Colonic mucosa (tissue), 4 donors: ENCODE results near the gene RALA. TPM values are rescaled to one million over a fixed set of nuclear protein-coding genes. Genes with fewer than 3 reads are reported as not detected.
A peak's percentile ranks its signal among the peaks of the same experiment; 100 is the strongest.

ENCODE experiments used
- DNase-seq: peaks from one replicate; pipeline ENCODE4 v3.0.0-alpha.2; 2020
- H3K27ac ChIP-seq: fragments of 200-600 bp; one replicate; pipeline ENCODE4 v1.8.0; 2021
- H3K27me3 ChIP-seq: fragments of 200-600 bp; one replicate; pipeline ENCODE4 v1.8.0; 2021
- H3K36me3 ChIP-seq: fragments of 200-600 bp; one replicate; pipeline ENCODE4 v1.8.0; 2021
- H3K4me1 ChIP-seq: fragments of 200-600 bp; one replicate; pipeline ENCODE4 v1.8.0; 2021; ENCODE audit warnings: mild to moderate bottlenecking
- H3K4me3 ChIP-seq: fragments of 200-600 bp; one replicate; pipeline ENCODE4 v1.8.0; 2021
- H3K9ac ChIP-seq, 2 donors: one replicate each; pipeline ENCODE4 v1.7.0; 2013; ENCODE audit warnings: control low read depth in 2 of 2, low read depth in 2 of 2, low read length in 2 of 2
- H3K9me3 ChIP-seq: fragments of 200-600 bp; one replicate; pipeline ENCODE4 v1.8.0; 2021
- CTCF ChIP-seq: fragments of 200-600 bp; IDR thresholded peaks from one replicate; pipeline ENCODE4 v1.8.0; 2022; ENCODE audit warnings: antibody characterized with exemption, mild to moderate bottlenecking
- intact Hi-C: fragments of 100-400 bp; cut with DNase I; formaldehyde crosslinking; loops from one replicate; pipeline ENCODE4 v1.14.1; 2022
- total RNA-seq, 2 donors: library from RNA; stranded (reverse); fragmentation: NEBNext Ultra II Directional in 1 of 2; extraction: Animal tissue kit (Norgen Biotek cat#: 25700) in 1 of 2; gene quantifications; one replicate each; pipeline ENCODE4 v1.2.1, GENCODE V29; 2021
- donor health status: healthy.
- donor health status: DM: no; HTN: no; CAD: no.
- donor health status: DM: no; HTN: no; CAD: no.

RALA gene
- total RNA-seq, 2 donors from 2014 or later: 47.8 to 55.6 TPM

GRCh38 chr7:39618868-39619267 is 4.5 kb upstream of the RALA start:
- no peaks in the 10 kb centered on the region for H3K9me3 ChIP-seq
- no peaks in the 10 kb centered on the region for H3K27me3 ChIP-seq
- no peaks in the 10 kb centered on the region for H3K4me1 ChIP-seq
- TF ChIP-seq CTCF: no peak
- no peak overlapping the region for H3K9ac ChIP-seq
- DNase-seq: no peak
- no peak overlapping the region for H3K4me3 ChIP-seq
- intact Hi-C loops: no loop called here
- H3K36me3 ChIP-seq: no peaks in the 10 kb centered on the region
- no peak overlapping the region for H3K27ac ChIP-seq

- no peak for DNase-seq
- Histone ChIP-seq H3K9me3 (no peaks in the 10 kb centered on the region), H3K27ac (no peak overlapping the region), H3K4me3 (no peak overlapping the region), H3K27me3 (no peaks in the 10 kb centered on the region), H3K9ac (no peak overlapping the region), H3K4me1 (no peaks in the 10 kb centered on the region), H3K36me3 (no peaks in the 10 kb centered on the region)
- TF ChIP-seq CTCF: no peak
- intact Hi-C loops: loop anchor here (5.0 to 10.0 kb wide), 2 partner anchors 48 to 114 kb away; no protein-coding TSS in a partner anchor
These were observed 2.9 kb upstream of the RALA start for GRCh38 chr7:39620486-39620885.

- no peak for DNase-seq
- H3K9me3 ChIP-seq: no peaks in the 10 kb centered on the region
- H3K4me1 ChIP-seq: no peaks in the 10 kb centered on the region
- no peak overlapping the region for H3K4me3 ChIP-seq
- intact Hi-C loops: loop anchor here (5.0 to 10.0 kb wide), 2 partner anchors 49 to 114 kb away; no protein-coding TSS in a partner anchor
- no peak for TF ChIP-seq CTCF
- no peak overlapping the region for H3K27ac ChIP-seq
- no peaks in the 10 kb centered on the region for H3K36me3 ChIP-seq
- no peaks in the 10 kb centered on the region for H3K27me3 ChIP-seq
- H3K9ac ChIP-seq: no peak overlapping the region
These were observed 2.1 kb upstream of the RALA start for GRCh38 chr7:39621261-39621660.

GRCh38 chr7:39621784-39622411 is 1.5 kb upstream of the RALA start:
- no peak for TF ChIP-seq CTCF
- intact Hi-C loops: loop anchor here (5.0 to 10.0 kb wide), 2 partner anchors 50 to 113 kb away; no protein-coding TSS in a partner anchor
- H3K4me3 ChIP-seq: no peak overlapping the region
- H3K27ac ChIP-seq: no peak overlapping the region
- no peaks in the 10 kb centered on the region for H3K9me3 ChIP-seq
- no peaks in the 10 kb centered on the region for H3K27me3 ChIP-seq
- no peak for DNase-seq
- no peaks in the 10 kb centered on the region for H3K36me3 ChIP-seq
- H3K9ac ChIP-seq: no peak overlapping the region
- H3K4me1 ChIP-seq: peaks cover 5% of the 10 kb centered on the region

GRCh38 chr7:39622609-39623008 is 763 bp upstream of the RALA start:
- Histone ChIP-seq H3K4me3 (peak overlapping the region; percentile 90), H3K36me3 (no peaks in the 10 kb centered on the region), H3K27ac (peak overlapping the region; percentile 97), H3K9me3 (no peaks in the 10 kb centered on the region), H3K9ac (peak overlapping the region; percentile 72 to 84), H3K4me1 (peaks cover 5% of the 10 kb centered on the region), H3K27me3 (no peaks in the 10 kb centered on the region)
- DNase-seq: no peak
- intact Hi-C loops: loop anchor here (5.0 to 10.0 kb wide), 2 partner anchors 50 to 112 kb away; no protein-coding TSS in a partner anchor
- TF ChIP-seq CTCF: no peak
